Activated naive CD8-positive, alpha-beta T cell treated with anti-CD3 and anti-CD28 coated beads, Interleukin-2, amount 10 ng/mL, durations not matched to agents 7 days and 5 days (primary cell): ENCODE measurements around the gene TUFM. TPM values are rescaled to one million over a fixed set of nuclear protein-coding genes. Genes with fewer than 3 reads are reported as not detected.
"Not testable (repeated sequence)": the region's sequence is repeated elsewhere in the genome, so short reads cannot be mapped to it uniquely, and the experiment has no call there.

Source experiments
- ATAC-seq: fragments of 150-1000 bp; cut with Tn5 transposase; one replicate; pipeline ENCODE4 v1.10.0; 2021; ENCODE audit warnings: low read depth, moderate library complexity
- POLR2A ChIA-PET: fragments of 350-600 bp; sonication (Branson Sonifier 250); formaldehyde crosslinking; loops from one replicate; lab custom pipeline; 2021; ENCODE audit warnings: antibody characterized with exemption; lab: Charles Lee
- DNase-seq: peaks from one replicate; pipeline ENCODE4 v3.0.0; 2021
- H3K27ac Mint-ChIP-seq: one replicate; pipeline ENCODE4 v1.8.0; 2022; ENCODE audit warnings: mild to moderate bottlenecking, mixed read lengths
- H3K27me3 Mint-ChIP-seq: one replicate; pipeline ENCODE4 v1.8.0; 2022; ENCODE audit warnings: mild to moderate bottlenecking, moderate library complexity, mixed read lengths
- H3K36me3 Mint-ChIP-seq: one replicate; pipeline ENCODE4 v1.8.0; 2021; ENCODE audit warnings: mild to moderate bottlenecking, mixed read lengths
- H3K4me1 Mint-ChIP-seq: one replicate; pipeline ENCODE4 v1.8.0; 2021; ENCODE audit warnings: mixed read lengths
- H3K4me3 Mint-ChIP-seq: one replicate; pipeline ENCODE4 v1.8.0; 2022; ENCODE audit warnings: mild to moderate bottlenecking, moderate library complexity, mixed read lengths
- H3K9me3 Mint-ChIP-seq: one replicate; pipeline ENCODE4 v1.8.0; 2021; ENCODE audit warnings: mixed read lengths
- total RNA-seq, 2 experiments: library from RNA; stranded (reverse); gene quantifications; one replicate each; pipeline ENCODE4 v1.2.3, GENCODE V29; 2021

The TUFM gene
- total RNA-seq, 2 experiments from 2014 or later: 117 to 119 TPM

- H3K36me3 Mint-ChIP-seq: peaks cover 35% of the 10 kb centered on the region
- H3K4me3 Mint-ChIP-seq: peak overlapping the region; percentile 43
- H3K27me3 Mint-ChIP-seq: no peaks in the 10 kb centered on the region
- H3K4me1 Mint-ChIP-seq: peaks cover 32% of the 10 kb centered on the region
- no peak for ATAC-seq
- H3K27ac Mint-ChIP-seq: no peak overlapping the region
- POLR2A ChIA-PET: no interaction called here
- H3K9me3 Mint-ChIP-seq: no peaks in the 10 kb centered on the region
- no peak for DNase-seq
Measured at GRCh38 chr16:28826141-28826540, 20.0 kb downstream of the TUFM start.

- Mint-ChIP-seq H3K9me3 (no peaks in the 10 kb centered on the region), H3K36me3 (peaks cover 27% of the 10 kb centered on the region), H3K27ac (peak overlapping the region; percentile 98), H3K4me3 (peak overlapping the region; percentile 98), H3K4me1 (peaks cover 37% of the 10 kb centered on the region), H3K27me3 (no peaks in the 10 kb centered on the region)
- POLR2A ChIA-PET: interaction anchor here (1.3 to 4.2 kb wide), 3 partner anchors 18 to 38 kb away, joined by 3 to 65 read pairs (median 14); partner anchors contain the start of genes SH2B1 and TUFM
- ATAC-seq (no peak), DNase-seq (no peak)
Measured at GRCh38 chr16:28824717-28824973, 21.5 kb downstream of the TUFM start.

GRCh38 chr16:28823873-28824716, 22.1 kb downstream of the TUFM start:
- Mint-ChIP-seq H3K27ac (peak overlapping the region; percentile 98), H3K36me3 (peaks cover 23% of the 10 kb centered on the region), H3K9me3 (no peaks in the 10 kb centered on the region), H3K4me3 (peak overlapping the region; percentile 98), H3K27me3 (no peaks in the 10 kb centered on the region), H3K4me1 (peaks cover 37% of the 10 kb centered on the region)
- peak; percentile 94 for DNase-seq
- POLR2A ChIA-PET: interaction anchor here (0.7 to 4.2 kb wide), 10 partner anchors 18 to 330 kb away, joined by 3 to 65 read pairs (median 8); partner anchors contain the start of genes APOBR, NFATC2IP, RABEP2 and SH2B1
- peak; percentile 79 for ATAC-seq

- ATAC-seq: no peak
- H3K36me3 Mint-ChIP-seq: peaks cover 25% of the 10 kb centered on the region
Measured at GRCh38 chr16:28823291-28823872, 22.8 kb downstream of the TUFM start.

GRCh38 chr16:28822520-28823290, 23.4 kb downstream of the TUFM start, which contains the start of gene ATXN2L:
Gene ATXN2L (plus strand): TSS chr16:28822999. CDS start chr16:28823260, 261 bp downstream.
- POLR2A ChIA-PET: interaction anchor here (0.6 to 4.2 kb wide), 20 partner anchors 9 to 544 kb away, joined by 3 to 65 read pairs (median 6); partner anchors contain the start of genes APOBR, NFATC2IP, RABEP2 and SGF29
- Mint-ChIP-seq H3K36me3 (peaks cover 25% of the 10 kb centered on the region), H3K4me3 (peak within 1 kb of the TSS; percentile 98), H3K4me1 (peaks cover 35% of the 10 kb centered on the region), H3K9me3 (no peaks in the 10 kb centered on the region), H3K27ac (peak within 1 kb of the TSS; percentile 98), H3K27me3 (no peaks in the 10 kb centered on the region)
- ATAC-seq (peak; percentile 48), DNase-seq (peak; percentile 94)

More at GRCh38 chr16:28823291-28823872, 22.8 kb downstream of the TUFM start:
- H3K9me3 Mint-ChIP-seq: no peaks in the 10 kb centered on the region
- no peaks in the 10 kb centered on the region for H3K27me3 Mint-ChIP-seq
- H3K4me3 Mint-ChIP-seq: peak overlapping the region; percentile 98
- peak overlapping the region; percentile 98 for H3K27ac Mint-ChIP-seq
- peaks cover 37% of the 10 kb centered on the region for H3K4me1 Mint-ChIP-seq
- peak; percentile 78 for DNase-seq
- POLR2A ChIA-PET: interaction anchor here (0.7 to 4.2 kb wide), 19 partner anchors 9 to 329 kb away, joined by 3 to 65 read pairs (median 7); partner anchors contain the start of genes APOBR, NFATC2IP, RABEP2 and SGF29

- no peaks in the 10 kb centered on the region for H3K9me3 Mint-ChIP-seq
- ATAC-seq (no peak), DNase-seq (no peak)
- POLR2A ChIA-PET: interaction anchor here (0.6 to 4.2 kb wide), 19 partner anchors 9 to 543 kb away, joined by 3 to 65 read pairs (median 6); partner anchors contain the start of genes APOBR, NFATC2IP, RABEP2 and SGF29
- peaks cover 35% of the 10 kb centered on the region for H3K4me1 Mint-ChIP-seq
- H3K27ac Mint-ChIP-seq: peak overlapping the region; percentile 85
- H3K36me3 Mint-ChIP-seq: peaks cover 25% of the 10 kb centered on the region
- peak overlapping the region; percentile 88 for H3K4me3 Mint-ChIP-seq
- no peaks in the 10 kb centered on the region for H3K27me3 Mint-ChIP-seq
Measured at GRCh38 chr16:28821874-28822519, 24.2 kb downstream of the TUFM start.

GRCh38 chr16:28820546-28820945, 25.6 kb downstream of the TUFM start:
- H3K9me3 Mint-ChIP-seq, H3K4me3 Mint-ChIP-seq, POLR2A ChIA-PET, ATAC-seq, DNase-seq, H3K27me3 Mint-ChIP-seq, H3K27ac Mint-ChIP-seq: not testable (repeated sequence)
- H3K36me3 Mint-ChIP-seq: peaks cover 17% of the 10 kb centered on the region
- H3K4me1 Mint-ChIP-seq: peaks cover 24% of the 10 kb centered on the region

- Mint-ChIP-seq H3K27ac (no peak overlapping the region), H3K4me3 (no peak overlapping the region)
- no peak for DNase-seq
Measured at GRCh38 chr16:28820016-28820415, 26.1 kb downstream of the TUFM start.

GRCh38 chr16:28807445-28808120, 38.6 kb downstream of the TUFM start:
- H3K27ac Mint-ChIP-seq, H3K9me3 Mint-ChIP-seq, POLR2A ChIA-PET, H3K4me1 Mint-ChIP-seq, H3K4me3 Mint-ChIP-seq, ATAC-seq, DNase-seq, H3K36me3 Mint-ChIP-seq, H3K27me3 Mint-ChIP-seq: not testable (repeated sequence)

More at GRCh38 chr16:28820016-28820415, 26.1 kb downstream of the TUFM start:
- POLR2A ChIA-PET: no interaction called here
- Mint-ChIP-seq H3K36me3 (peaks cover 12% of the 10 kb centered on the region), H3K27me3 (no peaks in the 10 kb centered on the region), H3K9me3 (peaks cover 2% of the 10 kb centered on the region), H3K4me1 (peaks cover 18% of the 10 kb centered on the region)
- ATAC-seq: no peak

- peak overlapping the region; percentile 70 for H3K27ac Mint-ChIP-seq
- H3K4me1 Mint-ChIP-seq, H3K36me3 Mint-ChIP-seq, H3K9me3 Mint-ChIP-seq, H3K27me3 Mint-ChIP-seq, POLR2A ChIA-PET, DNase-seq: not testable (repeated sequence)
- peak; percentile 87 for ATAC-seq
- H3K4me3 Mint-ChIP-seq: peak overlapping the region; percentile 76
Measured at GRCh38 chr16:28802235-28803019, 43.7 kb downstream of the TUFM start.
